BJ (cell line): ENCODE data around the gene TBC1D9B. TPM values are rescaled to one million over a fixed set of nuclear protein-coding genes. Genes with fewer than 3 reads are reported as not detected.

Source experiments
- CTCF ChIA-PET: fragments of 350-600 bp; formaldehyde crosslinking; extraction: SDS; loops from one replicate; lab custom pipeline; 2021; ENCODE audit warnings: antibody characterized with exemption, inconsistent platforms; lab: Yijun Ruan, JAX
- POLR2A ChIA-PET: fragments of 300-600 bp; sonication (Branson Sonifier 250); formaldehyde crosslinking; extraction: SDS; loops from one replicate; lab custom pipeline; 2021; ENCODE audit warnings: antibody characterized with exemption; lab: Charles Lee
- DNase-seq: peaks from one replicate; pipeline ENCODE4 v3.0.0-alpha.2; 2011; ENCODE audit warnings: low read depth
- H3K27me3 ChIP-seq: 2 replicates; pipeline ENCODE4 v1.6.0; 2011; ENCODE audit warnings: low read length; ENCODE audit not compliant: control insufficient read depth, insufficient read depth
- H3K36me3 ChIP-seq: 2 replicates; pipeline ENCODE4 v1.5.1; 2011; ENCODE audit warnings: low read length; ENCODE audit not compliant: control insufficient read depth, insufficient read depth
- H3K4me3 ChIP-seq: 2 replicates; pipeline ENCODE4 v1.5.1; 2011; ENCODE audit warnings: low read depth, mild to moderate bottlenecking, control low read depth, low read length
- CTCF ChIP-seq: IDR thresholded peaks from 2 replicates; pipeline ENCODE4 v1.5.1; 2011; ENCODE audit warnings: low read depth, mild to moderate bottlenecking, control low read depth, inconsistent platforms, low read length, moderate library complexity; ENCODE audit not compliant: insufficient read depth
- polyA plus RNA-seq: library from polyadenylated mRNA; depleted of rRNA; stranded (reverse); fragments of >200 nt; gene quantifications from 2 replicates; pipeline ENCODE4 v1.2.3, GENCODE V29; 2011

Gene TBC1D9B
- polyA plus RNA-seq, 1 experiment, result 89.0 TPM

GRCh38 chr5:179852993-179853547 lies 54.6 kb downstream of the TBC1D9B start:
- TF ChIP-seq CTCF, result no peak
- H3K36me3 ChIP-seq, result peaks cover 16% of the 10 kb centered on the region
- ChIA-PET CTCF (interaction anchor here (0.7 to 1.6 kb wide), 3 partner anchors 8 to 31 kb away, joined by 3 read pairs; no protein-coding TSS in a partner anchor), POLR2A (no interaction called here)
- H3K4me3 ChIP-seq, result no peak overlapping the region
- no peak for DNase-seq
- H3K27me3 ChIP-seq, result no peaks in the 10 kb centered on the region

- CTCF ChIA-PET, result no interaction called here
- Histone ChIP-seq H3K27me3 (no peaks in the 10 kb centered on the region), H3K4me3 (no peak overlapping the region), H3K36me3 (peaks cover 13% of the 10 kb centered on the region)
- DNase-seq, result no peak
- TF ChIP-seq CTCF, result no peak
- POLR2A ChIA-PET, result no interaction called here
These were observed 66.1 kb downstream of the TBC1D9B start for GRCh38 chr5:179841621-179842020.

GRCh38 chr5:179840766-179841165 lies 66.9 kb downstream of the TBC1D9B start:
- Histone ChIP-seq H3K27me3 (no peaks in the 10 kb centered on the region), H3K36me3 (peaks cover 20% of the 10 kb centered on the region), H3K4me3 (no peak overlapping the region)
- POLR2A ChIA-PET, result no interaction called here
- CTCF ChIA-PET, result no interaction called here
- TF ChIP-seq CTCF, result no peak
- DNase-seq, result no peak

DNA sequence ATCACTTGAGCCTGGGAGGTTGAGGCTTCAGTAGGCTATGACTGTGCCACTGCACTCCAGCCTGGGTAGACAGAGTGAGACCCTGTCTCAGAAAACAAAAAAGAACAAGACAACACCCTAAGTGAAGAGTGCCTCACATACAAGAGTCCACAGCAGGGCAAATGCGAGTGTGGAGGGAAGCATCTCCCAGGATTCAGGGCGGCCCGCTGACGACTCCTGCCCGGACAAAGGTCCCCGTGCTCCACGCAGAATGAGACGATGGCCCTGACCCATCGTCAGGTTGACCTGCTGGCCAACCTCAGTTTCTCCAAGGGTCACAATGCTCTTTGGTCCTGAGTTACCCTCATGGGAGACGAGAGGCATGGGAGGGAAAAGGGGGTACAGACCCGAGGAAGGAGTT lies 67.4 kb downstream of the TBC1D9B start:
- no peak for DNase-seq
- ChIA-PET POLR2A (no interaction called here), CTCF (no interaction called here)

More for the DNA sequence above, 67.4 kb downstream of the TBC1D9B start:
- Histone ChIP-seq H3K27me3 (no peaks in the 10 kb centered on the region), H3K4me3 (no peak overlapping the region), H3K36me3 (peaks cover 20% of the 10 kb centered on the region)
- TF ChIP-seq CTCF, result no peak
